Naive thymus-derived CD4-positive, alpha-beta T cell (primary cell): ENCODE data around the gene PSMD1. TPM values are rescaled to one million over a fixed set of nuclear protein-coding genes. Genes with fewer than 3 reads are reported as not detected.

Experiments
- ATAC-seq: fragments of 150-1000 bp; cut with Tn5 transposase; 2 replicates; pipeline ENCODE4 v1.10.0; 2021; ENCODE audit warnings: mild to moderate bottlenecking, moderate library complexity
- CTCF ChIA-PET: fragments of 350-600 bp; sonication (Branson Sonifier 250); formaldehyde crosslinking; loops from one replicate; lab custom pipeline; 2021; ENCODE audit warnings: antibody characterized with exemption; lab: Charles Lee
- POLR2A ChIA-PET: fragments of 350-600 bp; sonication (Branson Sonifier 250); formaldehyde crosslinking; loops from one replicate; lab custom pipeline; 2021; ENCODE audit warnings: antibody characterized with exemption, inconsistent platforms; lab: Charles Lee
- DNase-seq, 9 donors: peaks; one replicate each; pipeline versions ENCODE4 v3.0.0 to v3.0.0-alpha.2; 2020 to 2022; ENCODE audit warnings: mixed read lengths in 1 of 9
- H3K27ac ChIP-seq: one replicate; pipeline ENCODE4 v1.7.0; 2013; ENCODE audit warnings: mild to moderate bottlenecking, low read depth, low read length, moderate library complexity
- H3K27me3 ChIP-seq, 2 donors: one replicate each; pipeline ENCODE4 v1.7.0; 2013; ENCODE audit warnings: low read length in 2 of 2, mild to moderate bottlenecking in 2 of 2, moderate library complexity in 2 of 2; ENCODE audit not compliant: control insufficient read depth in 2 of 2, insufficient read depth in 2 of 2
- H3K36me3 ChIP-seq, 3 experiments: 1 replicate in 2 of 3; 2 replicates in 1 of 3; pipeline ENCODE4 v1.7.0; 2013; ENCODE audit warnings: low read length in 3 of 3, mild to moderate bottlenecking in 3 of 3, moderate library complexity in 1 of 3; ENCODE audit not compliant: insufficient read depth in 3 of 3, control insufficient read depth in 2 of 3
- H3K4me1 ChIP-seq, 2 donors: one replicate each; pipeline ENCODE4 v1.7.0; 2013; ENCODE audit warnings: low read length in 2 of 2, mild to moderate bottlenecking in 2 of 2, moderate library complexity in 1 of 2; ENCODE audit not compliant: control insufficient read depth in 2 of 2, insufficient read depth in 2 of 2
- H3K4me3 ChIP-seq: 2 replicates; pipeline ENCODE4 v1.7.0; 2013; ENCODE audit warnings: mild to moderate bottlenecking, low read length
- H3K9me3 ChIP-seq, 3 experiments: 1 replicate in 2 of 3; 2 replicates in 1 of 3; pipeline ENCODE4 v1.7.0; 2013; ENCODE audit warnings: low read length in 3 of 3; ENCODE audit not compliant: control insufficient read depth in 2 of 3
- H3K27ac Mint-ChIP-seq, 9 donors: one replicate each; pipeline ENCODE4 v1.8.0; 2020 to 2022; ENCODE audit warnings: mixed read lengths in 9 of 9, mild to moderate bottlenecking in 8 of 9, moderate library complexity in 5 of 9, inconsistent platforms in 2 of 9
- H3K27me3 Mint-ChIP-seq, 5 donors: one replicate each; pipeline ENCODE4 v1.8.0; 2021 to 2022; ENCODE audit warnings: mixed read lengths in 5 of 5, mild to moderate bottlenecking in 1 of 5
- H3K36me3 Mint-ChIP-seq, 5 donors: one replicate each; pipeline ENCODE4 v1.8.0; 2020 to 2022; ENCODE audit warnings: mixed read lengths in 5 of 5, mild to moderate bottlenecking in 3 of 5, inconsistent platforms in 1 of 5
- H3K4me1 Mint-ChIP-seq, 7 donors: one replicate each; pipeline ENCODE4 v1.8.0; 2020 to 2022; ENCODE audit warnings: mixed read lengths in 7 of 7, mild to moderate bottlenecking in 3 of 7, inconsistent platforms in 1 of 7
- H3K4me3 Mint-ChIP-seq, 10 donors: one replicate each; pipeline ENCODE4 v1.8.0; 2020 to 2022; ENCODE audit warnings: mild to moderate bottlenecking in 10 of 10, mixed read lengths in 10 of 10, moderate library complexity in 6 of 10, inconsistent platforms in 2 of 10
- H3K9me3 Mint-ChIP-seq, 11 donors: one replicate each; pipeline ENCODE4 v1.8.0; 2020 to 2022; ENCODE audit warnings: mixed read lengths in 11 of 11, mild to moderate bottlenecking in 4 of 11, inconsistent platforms in 1 of 11, moderate library complexity in 1 of 11
- intact Hi-C, 2 donors: fragments of 100-400 bp; cut with micrococcal nuclease; formaldehyde crosslinking; loops; one replicate each; pipeline ENCODE4 v1.15.1; 2023
- polyA plus RNA-seq, 2 donors: library from polyadenylated mRNA; unstranded; fragments of 300-500 nt; fragmentation: Illumina TruSeq; gene quantifications; one replicate each; pipeline ENCODE4 v1.2.3, GENCODE V29; 2021
- total RNA-seq, 6 experiments: library from RNA in 5 of 6; stranded (reverse) in 5 of 6; gene quantifications; 1 replicate in 5 of 6; 2 replicates in 1 of 6; pipeline ENCODE4 v1.2.3 and lab custom pipeline; 2021 to 2026

Gene PSMD1
- total and polyA plus RNA-seq, 7 experiments from 2014 or later = 30.3 to 121 (median 46.2) TPM

DNA sequence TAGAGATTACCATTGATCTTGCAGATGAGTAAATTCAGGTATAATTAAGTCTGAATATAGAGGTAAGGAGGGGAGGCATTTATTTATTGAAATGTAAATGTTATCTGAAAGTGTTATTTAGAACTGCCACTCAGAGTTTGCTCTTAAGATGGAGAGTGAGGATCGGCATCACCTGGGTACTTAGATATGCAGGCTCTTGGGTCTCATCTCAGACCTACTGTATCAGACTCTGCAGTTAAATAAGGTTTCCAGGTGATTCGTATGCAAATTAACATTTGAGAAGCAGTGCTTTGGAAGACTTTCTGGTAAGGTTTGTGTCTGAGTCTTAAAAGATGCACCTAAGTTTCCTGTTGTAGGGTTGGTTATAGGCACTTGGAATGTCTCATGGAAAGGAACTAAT is 59.0 kb downstream of the PSMD1 start:
- H3K36me3 ChIP-seq = no peaks in the 10 kb centered on the region
- POLR2A ChIA-PET = no interaction called here

DNA sequence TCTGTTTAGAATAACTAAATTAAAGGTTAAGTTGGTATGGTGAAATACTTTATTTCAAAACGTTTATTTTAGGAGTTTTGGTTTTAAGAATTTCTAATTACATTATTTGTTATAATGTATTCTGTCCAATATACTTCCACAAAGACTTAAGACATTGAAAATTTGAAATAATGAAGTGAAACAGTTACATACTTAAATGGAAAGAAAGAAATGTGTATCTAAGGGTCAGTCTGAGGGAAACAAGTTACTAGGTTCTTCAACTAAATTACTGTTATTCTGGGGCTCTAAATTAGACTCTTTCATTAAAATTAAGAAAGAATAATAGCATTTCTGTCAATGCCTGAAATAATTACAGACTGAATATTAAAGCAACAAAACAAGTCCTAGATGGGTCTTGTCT is 60.5 kb downstream of the PSMD1 start:
- Histone ChIP-seq H3K4me1 (no peaks in the 10 kb centered on the region), H3K36me3 (no peaks in the 10 kb centered on the region), H3K4me3 (no peak overlapping the region), H3K27ac (no peak overlapping the region), H3K27me3 (no peaks in the 10 kb centered on the region), H3K9me3 (no peaks in the 10 kb centered on the region)
- CTCF ChIA-PET = no interaction called here
- Mint-ChIP-seq H3K4me1 (peaks cover 0 to 25% (median 11%) of the 10 kb centered on the region in 7 donors), H3K27me3 (no peaks in the 10 kb centered on the region), H3K9me3 (no peaks in the 10 kb centered on the region), H3K27ac (no peak overlapping the region), H3K36me3 (peaks cover 0 to 34% (median 4%) of the 10 kb centered on the region in 5 donors), H3K4me3 (no peak overlapping the region)
- DNase-seq (no peak), ATAC-seq (no peak)
- intact Hi-C loops = no loop called here
- POLR2A ChIA-PET = no interaction called here

More for the DNA sequence above, 59.0 kb downstream of the PSMD1 start:
- ATAC-seq (no peak), DNase-seq (no peak)
- Histone ChIP-seq H3K27ac (no peak overlapping the region), H3K4me3 (no peak overlapping the region), H3K27me3 (no peaks in the 10 kb centered on the region), H3K9me3 (no peaks in the 10 kb centered on the region), H3K4me1 (no peaks in the 10 kb centered on the region)
- H3K4me3 Mint-ChIP-seq = no peak overlapping the region
- H3K9me3 Mint-ChIP-seq = no peaks in the 10 kb centered on the region
- H3K27ac Mint-ChIP-seq = no peak overlapping the region
- H3K27me3 Mint-ChIP-seq = no peaks in the 10 kb centered on the region
- intact Hi-C loops = no loop called here
- CTCF ChIA-PET = no interaction called here
- peaks cover 0 to 23% (median 11%) of the 10 kb centered on the region in 7 donors for H3K4me1 Mint-ChIP-seq
- H3K36me3 Mint-ChIP-seq = peaks cover 0 to 48% (median 16%) of the 10 kb centered on the region in 5 donors

DNA sequence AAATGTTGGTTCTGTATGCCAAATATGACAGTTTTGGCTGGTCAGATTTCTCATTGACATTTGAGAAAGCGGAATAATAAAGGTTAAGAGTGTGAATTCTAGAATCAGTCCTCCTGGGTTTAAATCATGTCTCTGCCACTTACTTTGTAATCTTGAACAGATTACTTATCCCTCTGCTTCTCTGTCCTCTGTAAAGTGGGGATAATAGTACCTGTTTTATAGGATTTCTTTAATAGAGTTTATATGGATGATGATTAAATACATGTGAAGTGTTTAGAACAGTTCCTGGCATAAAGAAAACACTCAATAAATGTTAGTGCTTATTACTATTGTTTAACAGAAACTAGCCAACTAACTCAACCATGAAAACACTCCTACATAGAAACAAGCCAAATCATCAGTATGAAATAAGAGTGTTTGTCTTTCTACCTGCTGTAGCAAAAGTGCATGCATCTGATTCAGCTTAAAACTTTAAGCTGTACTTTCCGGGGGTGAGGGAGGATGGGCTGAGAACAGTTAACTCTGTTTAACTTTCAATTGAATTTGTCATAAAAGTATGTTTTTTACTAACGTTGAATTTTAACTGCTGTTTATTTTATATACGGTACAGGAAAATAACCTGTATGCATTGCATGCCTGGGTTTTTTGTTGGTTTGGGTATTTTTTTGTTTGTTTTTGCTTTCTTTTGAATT is 61.4 kb downstream of the PSMD1 start:
- ChIA-PET CTCF (no interaction called here), POLR2A (no interaction called here)
- Histone ChIP-seq H3K27me3 (no peaks in the 10 kb centered on the region), H3K4me3 (no peak overlapping the region), H3K9me3 (no peaks in the 10 kb centered on the region), H3K27ac (no peak overlapping the region), H3K4me1 (no peaks in the 10 kb centered on the region), H3K36me3 (no peaks in the 10 kb centered on the region)
- Mint-ChIP-seq H3K27ac (peak overlapping the region in 1 of 9 donors; percentile 13), H3K4me3 (no peak overlapping the region), H3K36me3 (peaks cover 0 to 28% (median 0%) of the 10 kb centered on the region in 5 donors), H3K27me3 (no peaks in the 10 kb centered on the region), H3K9me3 (no peaks in the 10 kb centered on the region), H3K4me1 (peaks cover 0 to 31% (median 12%) of the 10 kb centered on the region in 7 donors)
- DNase-seq (no peak), ATAC-seq (no peak)
- intact Hi-C loops = no loop called here

DNA sequence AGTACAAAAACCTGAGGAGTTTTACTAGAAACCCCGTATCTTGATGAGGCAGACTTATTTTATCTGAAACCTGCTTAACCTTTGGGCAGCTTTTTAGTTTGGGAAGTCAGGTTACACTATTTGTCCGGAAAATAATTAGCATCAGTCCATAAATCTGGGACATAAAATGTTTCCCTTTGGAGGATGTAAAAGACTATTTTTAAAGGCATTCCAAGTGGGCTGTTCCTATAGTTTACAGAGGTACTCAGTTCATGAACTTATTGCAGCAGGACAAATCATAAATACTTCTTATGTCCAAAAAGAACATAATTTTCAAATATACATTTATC is 61.9 kb downstream of the PSMD1 start:
- ATAC-seq = no peak
- H3K4me3 ChIP-seq = no peak overlapping the region
- no peak overlapping the region for H3K27ac Mint-ChIP-seq
- DNase-seq = no peak
- ChIA-PET CTCF (no interaction called here), POLR2A (no interaction called here)
- H3K4me1 Mint-ChIP-seq = peaks cover 5 to 36% (median 17%) of the 10 kb centered on the region in 7 donors
- H3K9me3 ChIP-seq = no peaks in the 10 kb centered on the region
- H3K4me1 ChIP-seq = peaks cover 0 to 4% of the 10 kb centered on the region in 2 donors
- H3K9me3 Mint-ChIP-seq = no peaks in the 10 kb centered on the region
- no peaks in the 10 kb centered on the region for H3K27me3 ChIP-seq
- peaks cover 0 to 23% (median 0%) of the 10 kb centered on the region in 5 donors for H3K36me3 Mint-ChIP-seq
- H3K36me3 ChIP-seq = no peaks in the 10 kb centered on the region
- no peak overlapping the region for H3K27ac ChIP-seq
- no peak overlapping the region for H3K4me3 Mint-ChIP-seq
- intact Hi-C loops = no loop called here
- no peaks in the 10 kb centered on the region for H3K27me3 Mint-ChIP-seq

DNA sequence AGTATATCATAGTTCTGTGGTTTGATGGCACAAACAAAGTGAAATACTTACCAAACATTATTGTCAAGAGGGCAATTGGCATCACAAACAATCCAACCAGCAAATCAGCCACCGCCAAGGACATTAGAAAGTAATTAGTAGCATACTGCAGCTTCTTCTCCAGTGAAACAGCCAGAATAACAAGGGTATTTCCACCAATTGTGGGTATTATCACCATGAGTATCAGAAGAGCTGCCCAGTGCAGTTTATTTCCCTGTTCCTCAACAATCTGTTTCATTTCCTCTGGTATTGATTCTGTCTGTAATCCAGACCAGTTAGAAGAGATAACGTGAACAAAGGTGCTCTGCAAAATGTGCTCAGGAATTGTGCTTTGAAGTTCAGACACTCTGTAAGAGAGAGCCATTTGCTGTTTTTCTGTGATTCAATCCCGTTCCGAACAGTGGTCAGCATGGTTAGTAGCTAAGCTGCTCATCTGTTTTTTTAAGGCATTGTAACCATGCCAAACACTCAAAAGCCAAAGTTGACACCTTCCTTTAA is 66.8 kb downstream of the PSMD1 start:
- H3K27me3 Mint-ChIP-seq = no peaks in the 10 kb centered on the region
- ChIA-PET POLR2A (no interaction called here), CTCF (no interaction called here)
- DNase-seq = no peak
- H3K9me3 Mint-ChIP-seq = no peaks in the 10 kb centered on the region
- peak overlapping the region in 7 of 10 donors; percentile 2 to 68 (median 45) for H3K4me3 Mint-ChIP-seq
- H3K27ac Mint-ChIP-seq = peak overlapping the region in 3 of 9 donors; percentile 5 to 50 (median 29)
- Histone ChIP-seq H3K9me3 (no peaks in the 10 kb centered on the region), H3K27me3 (no peaks in the 10 kb centered on the region), H3K4me1 (peaks cover 0 to 21% of the 10 kb centered on the region in 2 donors), H3K4me3 (no peak overlapping the region), H3K36me3 (no peaks in the 10 kb centered on the region), H3K27ac (no peak overlapping the region)
- ATAC-seq = no peak
- intact Hi-C loops = no loop called here
- H3K4me1 Mint-ChIP-seq = peaks cover 13 to 51% (median 32%) of the 10 kb centered on the region in 7 donors
- H3K36me3 Mint-ChIP-seq = peaks cover 0 to 9% (median 0%) of the 10 kb centered on the region in 5 donors

DNA sequence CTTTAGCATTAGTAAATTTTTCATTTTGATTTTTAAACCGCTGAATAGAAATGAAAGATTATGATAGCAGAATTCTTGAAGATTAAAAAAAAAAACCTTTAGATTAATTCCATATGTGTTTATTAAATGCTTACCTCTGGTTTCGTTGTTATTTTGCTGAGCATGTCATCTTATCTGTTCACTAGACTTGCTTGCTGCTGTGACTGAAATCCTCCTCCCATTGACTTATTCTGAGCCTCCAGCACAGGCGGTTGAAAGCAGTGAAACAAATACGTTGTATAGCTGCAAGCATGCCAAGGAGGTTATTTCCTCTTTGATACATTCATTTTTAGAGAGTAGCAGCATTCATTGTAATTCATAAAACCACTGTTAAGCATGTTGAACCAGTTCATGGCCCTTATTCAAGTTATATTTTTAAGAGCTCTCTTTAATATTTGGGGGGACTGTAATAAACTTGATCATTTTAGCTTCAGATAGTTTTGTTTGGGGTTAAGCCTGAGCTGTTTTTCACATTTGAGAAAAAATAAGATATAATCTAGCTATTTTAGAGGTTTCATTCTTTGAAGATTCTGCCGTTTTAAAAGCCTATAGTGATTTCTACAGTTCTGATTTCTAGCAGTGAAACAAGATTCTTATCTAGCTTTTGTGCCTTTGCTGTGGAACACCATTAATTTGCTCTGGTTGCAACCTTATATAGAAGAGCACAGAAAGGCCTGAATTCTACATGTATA is 68.3 kb downstream of the PSMD1 start, which contains the start of gene HTR2B:
Gene HTR2B, minus strand, starts transcription at position 205 of the 731 bp plus-strand sequence. CDS start 1,278 bp downstream, outside the sequence.
- POLR2A ChIA-PET = no interaction called here
- Mint-ChIP-seq H3K4me3 (peak within 1 kb of the TSS; percentile 9 to 81 (median 58)), H3K4me1 (peaks cover 14 to 47% (median 31%) of the 10 kb centered on the region in 7 donors), H3K27ac (peak within 1 kb of the TSS; percentile 0 to 70 (median 29)), H3K9me3 (no peaks in the 10 kb centered on the region), H3K27me3 (no peaks in the 10 kb centered on the region), H3K36me3 (peaks cover 0 to 4% (median 0%) of the 10 kb centered on the region in 5 donors)
- Histone ChIP-seq H3K36me3 (no peaks in the 10 kb centered on the region), H3K4me1 (peaks cover 0 to 21% of the 10 kb centered on the region in 2 donors), H3K27me3 (no peaks in the 10 kb centered on the region), H3K9me3 (no peaks in the 10 kb centered on the region), H3K4me3 (no peak within 1 kb of the TSS), H3K27ac (no peak within 1 kb of the TSS)
- DNase-seq = peak in 4 of 9 donors; percentile 10 to 30 (median 17)
- CTCF ChIA-PET = interaction anchor here (0.5 kb wide), 1 partner anchor 275 kb away, joined by 3 read pairs; no protein-coding TSS in a partner anchor
- ATAC-seq = no peak
- intact Hi-C loops = no loop called here
